GM12878 (cell line): ENCODE data around the gene KRTAP5-8. TPM values are rescaled to one million over a fixed set of nuclear protein-coding genes. Genes with fewer than 3 reads are reported as not detected.

Source experiments
- ATAC-seq: fragments of 200-7000 bp; cut with Tn5 transposase; 3 replicates; pipeline ENCODE4 v1.9.1; 2020; ENCODE audit warnings: mild to moderate bottlenecking, moderate library complexity
- BruUV-seq: library from RNA; stranded (reverse); fragments of 400-500 nt; replicated peaks from 2 replicates; lab custom pipeline; 2021; lab: Mats Ljungman, UMichigan
- CTCF ChIA-PET: fragments of 300-600 bp; sonication (Branson Sonifier 250); formaldehyde crosslinking; extraction: SDS; loops from one replicate; lab custom pipeline; 2021; ENCODE audit warnings: inconsistent platforms; lab: Yijun Ruan, JAX
- POLR2A ChIA-PET: fragments of 350-600 bp; formaldehyde crosslinking; extraction: SDS; loops from one replicate; lab custom pipeline; 2021; ENCODE audit warnings: inconsistent platforms; lab: Charles Lee
- RAD21 ChIA-PET: fragments of 300-600 bp; sonication (Branson Sonifier 250); formaldehyde crosslinking; loops from one replicate; lab custom pipeline; 2023; ENCODE audit warnings: antibody characterized with exemption; ENCODE audit not compliant: unreplicated experiment; lab: Charles Lee
- SMC1A ChIA-PET: fragments of 300-600 bp; sonication (Branson Sonifier 250); formaldehyde crosslinking; loops from one replicate; lab custom pipeline; 2023; ENCODE audit not compliant: unreplicated experiment, uncharacterized antibody; lab: Charles Lee
- DNase-seq: peaks from one replicate; pipeline ENCODE4 v3.0.0-alpha.2; 2011; ENCODE audit warnings: low read depth, low spot score
- FAIRE-seq: peaks from 3 replicates; lab custom pipeline; 2011; peaks lifted over from hg19 to GRCh38; lab: Jason Lieb, UNC
- H2AFZ ChIP-seq: 2 replicates; pipeline ENCODE4 v1.6.0; 2011; ENCODE audit warnings: low read depth, low read length, control low read depth; ENCODE audit not compliant: control insufficient read depth
- H3K27ac ChIP-seq: 2 replicates; pipeline ENCODE4 v1.5.1; 2011; ENCODE audit warnings: control low read depth; ENCODE audit not compliant: control insufficient read depth, insufficient read depth
- H3K27me3 ChIP-seq, 2 experiments: replicated peaks in 1 of 2; 2 replicates each; pipeline versions ENCODE4 v1.6.0 to v1.6.1; 2011; ENCODE audit warnings: low read length in 1 of 2; ENCODE audit not compliant: control insufficient read depth in 2 of 2, insufficient read depth in 2 of 2
- H3K36me3 ChIP-seq, 2 experiments: 2 replicates each; pipeline ENCODE4 v1.5.1; 2011; ENCODE audit warnings: low read length in 1 of 2; ENCODE audit not compliant: control insufficient read depth in 2 of 2, insufficient read depth in 2 of 2
- H3K4me1 ChIP-seq: 2 replicates; pipeline ENCODE4 v1.6.1; 2011; ENCODE audit warnings: mild to moderate bottlenecking, low read length, moderate library complexity, mixed read lengths; ENCODE audit not compliant: control insufficient read depth, insufficient read depth
- H3K4me2 ChIP-seq: 2 replicates; pipeline ENCODE4 v1.6.0; 2011; ENCODE audit warnings: control low read depth; ENCODE audit not compliant: control insufficient read depth, insufficient read depth
- H3K4me3 ChIP-seq: fragments of 200-600 bp; sonication (generic); 2 replicates; pipeline ENCODE4 v1.5.1; 2016
- H3K79me2 ChIP-seq: 2 replicates; pipeline ENCODE4 v1.6.0; 2011; ENCODE audit warnings: low read length; ENCODE audit not compliant: control insufficient read depth, insufficient read depth
- H3K9ac ChIP-seq: 2 replicates; pipeline ENCODE4 v1.8.0; 2011; ENCODE audit warnings: low read length, control low read depth, mixed read lengths; ENCODE audit not compliant: control insufficient read depth, insufficient read depth
- H3K9me3 ChIP-seq: replicated peaks from 3 replicates; pipeline ENCODE4 v1.5.1; 2011; ENCODE audit warnings: mild to moderate bottlenecking, low read length; ENCODE audit not compliant: control insufficient read depth, insufficient read depth
- H4K20me1 ChIP-seq: 2 replicates; pipeline ENCODE4 v1.6.0; 2011; ENCODE audit not compliant: control insufficient read depth, insufficient read depth
- CBX5 ChIP-seq: sonication (generic); IDR thresholded peaks from 2 replicates; pipeline ENCODE4 v1.6.1; 2016; ENCODE audit warnings: low read depth, moderate library complexity, mild to moderate bottlenecking, inconsistent platforms
- CHD1 ChIP-seq: IDR thresholded peaks from 2 replicates; pipeline ENCODE4 v1.6.1; 2012; ENCODE audit warnings: low read depth, low read length, improper control_type of control experiment
- CHD4 ChIP-seq: fragments of 200-600 bp; sonication (generic); IDR thresholded peaks from 2 replicates; pipeline ENCODE4 v1.6.1; 2016; ENCODE audit warnings: mild to moderate bottlenecking
- CREM ChIP-seq: IDR thresholded peaks from 2 replicates; pipeline ENCODE4 v1.6.1; 2014; ENCODE audit warnings: antibody characterized with exemption, low read depth
- EGR1 ChIP-seq, 2 experiments: IDR thresholded peaks; 1 replicate in 1 of 2; 2 replicates in 1 of 2; pipeline ENCODE4 v1.6.1; 2011 to 2012; ENCODE audit warnings: low read depth in 2 of 2, low read length in 2 of 2, borderline replicate concordance in 1 of 2, mild to moderate bottlenecking in 1 of 2, moderate library complexity in 1 of 2
- EZH2 ChIP-seq: IDR thresholded peaks from 2 replicates; pipeline ENCODE4 v1.6.1; 2012; ENCODE audit warnings: low read depth, mild to moderate bottlenecking, control low read depth, inconsistent platforms, low read length, borderline replicate concordance; ENCODE audit not compliant: control insufficient read depth
- HDAC2 ChIP-seq: fragments of 200-600 bp; sonication (generic); IDR thresholded peaks from 2 replicates; pipeline ENCODE4 v1.6.1; 2017
- LARP7 ChIP-seq: fragments of 450-650 bp; IDR thresholded peaks from 2 replicates; pipeline ENCODE4 v1.6.1; 2017; ENCODE audit warnings: mild to moderate bottlenecking
- MTA2 ChIP-seq: fragments of 450-650 bp; IDR thresholded peaks from 2 replicates; pipeline ENCODE4 v1.6.1; 2016; ENCODE audit warnings: low read depth, mild to moderate bottlenecking, moderate library complexity
- NFXL1 ChIP-seq: fragments of 450-650 bp; IDR thresholded peaks from 2 replicates; pipeline ENCODE4 v1.6.1; 2017; ENCODE audit warnings: antibody characterized with exemption, mild to moderate bottlenecking, borderline replicate concordance
- NFYB ChIP-seq: IDR thresholded peaks from 2 replicates; pipeline ENCODE4 v1.6.1; 2011; ENCODE audit warnings: low read depth, mild to moderate bottlenecking, low read length, improper control_type of control experiment, moderate library complexity; ENCODE audit not compliant: insufficient read depth
- PML ChIP-seq: IDR thresholded peaks from 2 replicates; pipeline ENCODE4 v1.6.1; 2012; ENCODE audit warnings: low read length, inconsistent platforms
- TCF3 ChIP-seq: IDR thresholded peaks from 2 replicates; pipeline ENCODE4 v1.6.1; 2012; ENCODE audit warnings: low read depth, mild to moderate bottlenecking, low read length, borderline replicate concordance; ENCODE audit not compliant: insufficient read depth
- ZBED1 ChIP-seq: IDR thresholded peaks from 2 replicates; pipeline ENCODE4 v1.6.1; 2016; ENCODE audit warnings: borderline replicate concordance
- ZNF622 ChIP-seq: fragments of 450-650 bp; IDR thresholded peaks from 2 replicates; pipeline ENCODE4 v1.6.1; 2017; ENCODE audit warnings: mild to moderate bottlenecking, inconsistent platforms
- WGBS: methylation state at CpG from one replicate; pipeline ENCODE4 v1.1.6; 2016; ENCODE audit warnings: low lambda C conversion rate; ENCODE audit not compliant: insufficient replicate concordance, insufficient coverage; ENCODE audit errors: missing lambda C conversion rate; 5-methylcytosine and 5-hydroxymethylcytosine counted together
- in situ Hi-C: fragments of 300-500 bp; cut with MboI; formaldehyde crosslinking; loops from 9 replicates; pipeline ENCODE4 v1.14.3; 2018; ENCODE audit warnings: mixed read lengths
- intact Hi-C: fragments of 100-400 bp; cut with micrococcal nuclease; formaldehyde crosslinking; loops from one replicate; pipeline ENCODE4 v1.14.2; 2022; ENCODE audit not compliant: unreplicated experiment
- polyA plus RNA-seq, 11 experiments: library from polyadenylated mRNA; depleted of rRNA in 4 of 11; unstranded in 6 of 11; stranded (reverse) in 5 of 11; fragments of >200 nt; fragmentation: Nextera tagmentation in 4 of 11; fragmentation: Illumina TruSeq in 1 of 11; extraction: Ambion mirVana in 4 of 11; extraction: Trizol in 1 of 11; gene quantifications; 1 replicate in 1 of 11; 2 replicates in 10 of 11; pipeline versions ENCODE4 v1.2.1 to v1.2.3, GENCODE V29; 2011 to 2016; ENCODE audit warnings: inconsistent platforms in 2 of 11, missing spikeins in 2 of 11, low read depth in 1 of 11
- total RNA-seq, 4 experiments: library from RNA; depleted of rRNA in 3 of 4; stranded (reverse); fragments of >200 nt in 3 of 4; fragmentation: Illumina TruSeq in 1 of 4; extraction: Trizol in 1 of 4; gene quantifications; 2 replicates each; pipeline versions ENCODE4 v1.2.1 to v1.2.3, GENCODE V29; 2013 to 2021
- TF ChIP-seq, protein P1 (sequence below): fragments of 450-650 bp; IDR thresholded peaks from 2 replicates; pipeline ENCODE4 v1.6.1; 2017; ENCODE audit warnings: mild to moderate bottlenecking
- TF ChIP-seq, protein P2 (sequence below): IDR thresholded peaks from 2 replicates; pipeline ENCODE4 v1.6.1; 2011; ENCODE audit warnings: low read depth, mild to moderate bottlenecking, low read length, moderate library complexity, borderline replicate concordance; ENCODE audit errors: extremely low read depth

The KRTAP5-8 gene
- total and polyA plus RNA-seq, 10 of the 15 experiments (the other 5 are each of a cell fraction or from before 2014, with no cell fraction given): 0.07 to 0.36 (median 0.13) TPM; not detected in 6

DNA sequence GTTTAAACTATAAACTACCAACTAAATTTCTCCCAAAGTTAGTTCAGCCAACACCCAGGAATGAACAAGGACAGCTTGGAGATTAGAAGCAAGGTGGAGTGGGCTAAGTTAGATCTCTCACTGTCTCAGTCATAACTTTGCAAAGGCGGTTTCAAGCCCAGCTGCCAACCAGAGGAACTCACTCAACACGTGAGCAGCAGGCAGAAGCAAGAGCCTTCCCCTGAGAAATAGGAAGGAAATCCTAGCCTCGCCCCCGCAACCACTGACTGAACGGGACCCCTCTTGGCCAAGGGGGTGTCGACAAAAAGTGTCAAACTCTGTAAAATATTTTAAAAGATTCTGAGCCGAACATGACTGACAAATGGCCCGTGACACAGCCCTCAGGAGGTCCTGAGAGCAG lies 6.0 kb downstream of the KRTAP5-8 start:
- ChIA-PET SMC1A (no interaction called here), CTCF (no interaction called here), POLR2A (no interaction called here), RAD21 (no interaction called here)
- H3K27me3 ChIP-seq: no peaks in the 10 kb centered on the region
- DNase-seq (no peak), FAIRE-seq (no peak), ATAC-seq (no peak)
- peaks cover 41% of the 10 kb centered on the region for H3K4me1 ChIP-seq
- H4K20me1 ChIP-seq: no peaks in the 10 kb centered on the region
- no peaks in the 10 kb centered on the region for H3K36me3 ChIP-seq
- H3K4me3 ChIP-seq: no peak overlapping the region
- H3K9me3 ChIP-seq: peaks cover 38% of the 10 kb centered on the region
- H3K27ac ChIP-seq: 0 out of 2 replicates have a peak overlapping the region, but pooled peaks have one; percentile 18
- no peak overlapping the region for H3K9ac ChIP-seq
- intact Hi-C loops: no loop called here
- no peak overlapping the region; the same call in 1 of the 2 replicates for H3K4me2 ChIP-seq
- in situ Hi-C loops: no loop called here
- 2% methylated on average over 8 of the region's 8 CpGs for WGBS
- BruUV-seq: no TSS peak
- H2AFZ ChIP-seq: peak overlapping the region; percentile 34; the same call in 1 of the 2 replicates
- H3K79me2 ChIP-seq: no peaks in the 10 kb centered on the region
- TF ChIP-seq CBX5 (no peak), CHD1 (no peak), MTA2 (no peak), ZBED1 (no peak)

DNA sequence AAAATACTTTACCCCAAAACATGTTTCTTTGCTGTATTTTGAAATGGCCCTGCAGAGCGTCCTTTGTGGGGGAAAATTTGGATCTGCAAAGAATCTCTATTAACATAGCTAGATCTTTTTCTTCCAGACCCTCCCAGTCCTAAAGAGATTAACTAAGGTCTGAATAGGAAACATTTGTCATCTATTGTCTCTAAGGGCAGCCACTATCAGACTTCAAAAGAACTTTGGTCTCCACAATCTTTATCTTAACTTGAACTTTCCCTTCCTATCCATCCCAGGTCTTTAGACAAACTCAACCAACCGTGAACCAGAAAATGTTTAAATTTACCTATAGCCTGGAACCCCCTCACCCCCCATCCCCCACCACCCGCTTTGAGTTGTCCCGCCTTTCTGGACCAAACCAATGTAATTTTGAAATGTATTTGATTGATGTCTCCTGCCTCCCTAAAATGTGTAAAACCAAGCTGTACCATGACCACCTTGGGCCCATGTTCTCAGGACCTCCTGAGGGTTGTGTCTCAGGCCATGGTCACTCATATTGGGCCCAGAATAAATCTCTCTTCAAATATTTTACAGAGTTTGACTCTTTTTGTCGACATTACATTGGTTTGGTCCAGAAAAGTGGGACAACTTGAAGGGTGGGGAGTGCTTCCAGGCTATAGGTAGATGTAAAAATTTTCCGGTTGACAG lies 6.8 kb downstream of the KRTAP5-8 start:
- Histone ChIP-seq H3K27ac (no peak overlapping the region), H3K79me2 (no peaks in the 10 kb centered on the region), H3K4me2 (no peak overlapping the region), H3K27me3 (no peaks in the 10 kb centered on the region), H2AFZ (no peak overlapping the region), H3K9me3 (peaks cover 36% of the 10 kb centered on the region), H3K4me3 (no peak overlapping the region), H3K4me1 (peaks cover 36% of the 10 kb centered on the region), H3K9ac (no peak overlapping the region), H3K36me3 (no peaks in the 10 kb centered on the region), H4K20me1 (no peaks in the 10 kb centered on the region)
- WGBS: 58% methylated on average over 6 of the region's 6 CpGs
- intact Hi-C loops (no loop called here), in situ Hi-C loops (no loop called here)
- DNase-seq (no peak), FAIRE-seq (no peak), ATAC-seq (no peak)
- no TSS peak for BruUV-seq
- ChIA-PET RAD21 (no interaction called here), SMC1A (no interaction called here), CTCF (interaction anchor here (0.6 to 1.0 kb wide), 2 partner anchors 19 to 861 kb away, joined by 3 read pairs; no protein-coding TSS in a partner anchor), POLR2A (no interaction called here)
- TF ChIP-seq CREM: no peak
- TF ChIP-seq NFYB: no peak
- TF ChIP-seq, protein P1, sequence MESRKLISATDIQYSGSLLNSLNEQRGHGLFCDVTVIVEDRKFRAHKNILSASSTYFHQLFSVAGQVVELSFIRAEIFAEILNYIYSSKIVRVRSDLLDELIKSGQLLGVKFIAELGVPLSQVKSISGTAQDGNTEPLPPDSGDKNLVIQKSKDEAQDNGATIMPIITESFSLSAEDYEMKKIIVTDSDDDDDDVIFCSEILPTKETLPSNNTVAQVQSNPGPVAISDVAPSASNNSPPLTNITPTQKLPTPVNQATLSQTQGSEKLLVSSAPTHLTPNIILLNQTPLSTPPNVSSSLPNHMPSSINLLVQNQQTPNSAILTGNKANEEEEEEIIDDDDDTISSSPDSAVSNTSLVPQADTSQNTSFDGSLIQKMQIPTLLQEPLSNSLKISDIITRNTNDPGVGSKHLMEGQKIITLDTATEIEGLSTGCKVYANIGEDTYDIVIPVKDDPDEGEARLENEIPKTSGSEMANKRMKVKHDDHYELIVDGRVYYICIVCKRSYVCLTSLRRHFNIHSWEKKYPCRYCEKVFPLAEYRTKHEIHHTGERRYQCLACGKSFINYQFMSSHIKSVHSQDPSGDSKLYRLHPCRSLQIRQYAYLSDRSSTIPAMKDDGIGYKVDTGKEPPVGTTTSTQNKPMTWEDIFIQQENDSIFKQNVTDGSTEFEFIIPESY: no peak
- TF ChIP-seq EGR1 (IDR thresholded peaks at IDR 0.05; ENCODE audit: borderline replicate concordance in 1 of 2, low read depth in 2 of 2, low read length in 2 of 2): no peak
- TF ChIP-seq EZH2: no peak
- TF ChIP-seq HDAC2: no peak
- no peak for TF ChIP-seq TCF3
- TF ChIP-seq NFXL1: no peak
- TF ChIP-seq ZNF622: no peak
- no peak for TF ChIP-seq LARP7
- TF ChIP-seq, protein P2, sequence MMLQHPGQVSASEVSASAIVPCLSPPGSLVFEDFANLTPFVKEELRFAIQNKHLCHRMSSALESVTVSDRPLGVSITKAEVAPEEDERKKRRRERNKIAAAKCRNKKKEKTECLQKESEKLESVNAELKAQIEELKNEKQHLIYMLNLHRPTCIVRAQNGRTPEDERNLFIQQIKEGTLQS: no peak
- no peak for TF ChIP-seq PML
- TF ChIP-seq CHD4: no peak
